Mesenteric fat pad (tissue), 1 donor: ENCODE data around the gene FBF1. TPM values are rescaled to one million over a fixed set of nuclear protein-coding genes. Genes with fewer than 3 reads are reported as not detected.

ENCODE experiments used
- DNase-seq: peaks from one replicate; pipeline ENCODE4 v3.0.0-alpha.2; 2020; ENCODE audit warnings: low spot score
- total RNA-seq: library from RNA; stranded (reverse); fragmentation: NEBNext Ultra II Directional; extraction: Animal tissue kit (Norgen Biotek cat#: 25700); gene quantifications from one replicate; pipeline ENCODE4 v1.2.1, GENCODE V29; 2021
- donor health status: DM: yes; HTN: yes; CAD: no.

Gene FBF1
- total RNA-seq, 1 donor from 2014 or later = 5.5 TPM

- no peak for DNase-seq
Observed at GRCh38 chr17:75950855-75951554, 10.2 kb upstream of the FBF1 start.

- no peak for DNase-seq
Observed at GRCh38 chr17:75950421-75950820, 9.6 kb upstream of the FBF1 start.

GRCh38 chr17:75945211-75945610 lies 4.4 kb upstream of the FBF1 start:
- no peak for DNase-seq

- DNase-seq = no peak
Observed at GRCh38 chr17:75943491-75943890, 2.6 kb upstream of the FBF1 start.

GRCh38 chr17:75942473-75942872 lies 1.6 kb upstream of the FBF1 start:
- DNase-seq = no peak

GRCh38 chr17:75941442-75941819 lies 589 bp upstream of the FBF1 start:
- peak; percentile 49 for DNase-seq

- DNase-seq = peak; percentile 55
Observed at GRCh38 chr17:75937652-75938051, 3.2 kb downstream of the FBF1 start.

- DNase-seq = no peak
Observed at GRCh38 chr17:75933808-75934207, 7.0 kb downstream of the FBF1 start.

GRCh38 chr17:75932852-75933251 lies 8.0 kb downstream of the FBF1 start:
- DNase-seq = no peak

- no peak for DNase-seq
Observed at GRCh38 chr17:75931062-75931461, 9.8 kb downstream of the FBF1 start.

- DNase-seq = no peak
Observed at GRCh38 chr17:75927286-75927922, 13.4 kb downstream of the FBF1 start.

GRCh38 chr17:75926456-75926855 lies 14.4 kb downstream of the FBF1 start:
- no peak for DNase-seq

- no peak for DNase-seq
Observed at GRCh38 chr17:75925912-75926311, 14.9 kb downstream of the FBF1 start.

GRCh38 chr17:75925103-75925502 lies 15.7 kb downstream of the FBF1 start:
- no peak for DNase-seq

- DNase-seq = no peak
Observed at GRCh38 chr17:75922963-75923874, 17.6 kb downstream of the FBF1 start.

GRCh38 chr17:75922173-75922961 lies 18.5 kb downstream of the FBF1 start:
- DNase-seq = no peak

GRCh38 chr17:75921596-75921995 lies 19.2 kb downstream of the FBF1 start:
- no peak for DNase-seq

GRCh38 chr17:75920045-75920560 lies 20.7 kb downstream of the FBF1 start:
- DNase-seq = no peak

GRCh38 chr17:75919611-75920010 lies 21.2 kb downstream of the FBF1 start:
- no peak for DNase-seq

- no peak for DNase-seq
Observed at GRCh38 chr17:75917917-75918445, 22.9 kb downstream of the FBF1 start.
